OCI-LY1 (cell line): ENCODE data around the gene PPM1B.

Experiments
- H2AFZ ChIP-seq: fragments of 200-600 bp; sonication (generic), shearing (Covaris generic); 2 replicates; pipeline ENCODE4 v1.6.0; 2014; ENCODE audit warnings: antibody characterized with exemption, mild to moderate bottlenecking, low read length
- H3F3A ChIP-seq: fragments of 200-600 bp; sonication (generic), shearing (Covaris generic); 2 replicates; pipeline ENCODE4 v1.6.0; 2014; ENCODE audit warnings: mild to moderate bottlenecking, antibody characterized with exemption, low read length, moderate library complexity; ENCODE audit not compliant: insufficient read depth
- H3K27ac ChIP-seq: fragments of 200-600 bp; sonication (generic); 2 replicates; pipeline ENCODE4 v1.5.1; 2014; ENCODE audit warnings: low read length, mixed run types, mild to moderate bottlenecking, low read depth; ENCODE audit not compliant: poor library complexity, severe bottlenecking
- H3K27me3 ChIP-seq: fragments of 200-600 bp; sonication (generic); 2 replicates; pipeline ENCODE4 v1.6.0; 2014; ENCODE audit warnings: antibody characterized with exemption, mild to moderate bottlenecking, low read length, moderate library complexity; ENCODE audit not compliant: insufficient read depth
- H3K36me3 ChIP-seq: fragments of 200-600 bp; sonication (generic); 2 replicates; pipeline ENCODE4 v1.6.1; 2014; ENCODE audit warnings: mild to moderate bottlenecking, antibody characterized with exemption, low read length, moderate library complexity, mixed read lengths; ENCODE audit not compliant: insufficient read depth
- H3K4me1 ChIP-seq: fragments of 200-600 bp; sonication (generic); 2 replicates; pipeline ENCODE4 v1.5.1; 2014; ENCODE audit warnings: mild to moderate bottlenecking, low read length, moderate library complexity; ENCODE audit not compliant: insufficient read depth, severe bottlenecking
- H3K4me2 ChIP-seq: fragments of 200-600 bp; sonication (generic), shearing (Covaris generic); 2 replicates; pipeline ENCODE4 v1.6.1; 2014; ENCODE audit warnings: low read length
- H3K4me3 ChIP-seq: fragments of 200-600 bp; sonication (generic); 2 replicates; pipeline ENCODE4 v1.5.1; 2014; ENCODE audit warnings: low read length, low read depth, mild to moderate bottlenecking, mixed read lengths; ENCODE audit not compliant: poor library complexity, severe bottlenecking
- H3K79me2 ChIP-seq: fragments of 200-600 bp; shearing (Covaris generic); 2 replicates; pipeline ENCODE4 v1.6.1; 2016; ENCODE audit warnings: mixed run types, low read length, mixed read lengths; ENCODE audit not compliant: insufficient read depth
- H3K9ac ChIP-seq: fragments of 200-600 bp; sonication (generic), shearing (Covaris generic); 2 replicates; pipeline ENCODE4 v1.6.1; 2014; ENCODE audit warnings: mild to moderate bottlenecking, low read length, mixed read lengths
- H3K9me2 ChIP-seq: fragments of 200-600 bp; sonication (generic), shearing (Covaris generic); 2 replicates; pipeline ENCODE4 v1.6.1; 2014; ENCODE audit warnings: low read depth, mild to moderate bottlenecking, low read length, mixed read lengths
- H3K9me3 ChIP-seq: fragments of 200-600 bp; shearing (Covaris generic); 2 replicates; pipeline ENCODE4 v1.6.1; 2014; ENCODE audit warnings: low read length, mixed read lengths
- H4K20me1 ChIP-seq: fragments of 200-600 bp; sonication (generic), shearing (Covaris generic); 2 replicates; pipeline ENCODE4 v1.6.0; 2016; ENCODE audit warnings: mild to moderate bottlenecking, low read length; ENCODE audit not compliant: insufficient read depth
- CTCF ChIP-seq: fragments of 200-600 bp; sonication (generic), shearing (Covaris generic); IDR thresholded peaks from 2 replicates; pipeline ENCODE4 v1.5.1; 2017; ENCODE audit warnings: mild to moderate bottlenecking, antibody characterized with exemption, low read length, moderate library complexity, mixed read lengths
- EZH2 ChIP-seq: fragments of 200-600 bp; sonication (generic), shearing (Covaris generic); IDR thresholded peaks from 2 replicates; pipeline ENCODE4 v1.8.0; 2017; ENCODE audit warnings: borderline replicate concordance, mixed run types, mild to moderate bottlenecking, antibody characterized with exemption, low read length, moderate library complexity, mixed read lengths

PPM1B gene

GRCh38 chr2:44178950-44179349, 10.3 kb downstream of the PPM1B start:
- H3K27ac ChIP-seq = no peak overlapping the region
- TF ChIP-seq EZH2 (no peak), CTCF (no peak)
- no peaks in the 10 kb centered on the region for H3F3A ChIP-seq
- no peaks in the 10 kb centered on the region for H4K20me1 ChIP-seq
- peaks cover 7% of the 10 kb centered on the region for H3K4me1 ChIP-seq
- peaks cover 41% of the 10 kb centered on the region for H3K36me3 ChIP-seq
- no peak overlapping the region for H3K4me2 ChIP-seq
- H3K9me3 ChIP-seq = no peaks in the 10 kb centered on the region
- H2AFZ ChIP-seq = no peak overlapping the region
- H3K9ac ChIP-seq = no peak overlapping the region
- H3K9me2 ChIP-seq = no peaks in the 10 kb centered on the region
- peaks cover 93% of the 10 kb centered on the region for H3K79me2 ChIP-seq
- no peak overlapping the region for H3K4me3 ChIP-seq
- H3K27me3 ChIP-seq = no peaks in the 10 kb centered on the region

DNA sequence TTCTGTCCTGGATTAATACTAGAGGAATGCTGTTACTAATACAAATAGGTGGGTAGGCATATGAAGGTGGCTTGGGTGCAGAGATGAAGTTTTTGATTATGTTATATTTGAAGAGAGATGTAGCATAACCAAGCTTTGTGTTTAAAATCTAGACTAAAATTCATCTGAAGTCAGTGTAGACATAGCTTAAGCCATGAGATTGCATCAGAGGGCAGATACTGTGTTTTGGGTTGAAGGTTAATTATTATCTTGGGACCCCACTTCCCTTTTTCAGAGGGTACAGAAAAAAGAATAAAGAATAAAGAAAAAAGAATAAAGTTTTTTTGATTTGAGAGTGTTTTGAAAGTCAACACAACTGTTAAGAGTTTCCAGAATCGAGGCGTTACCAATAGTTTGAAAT, 13.0 kb downstream of the PPM1B start:
- Histone ChIP-seq H3K27me3 (no peaks in the 10 kb centered on the region), H2AFZ (no peak overlapping the region), H3K79me2 (peaks cover 93% of the 10 kb centered on the region), H3K4me2 (no peak overlapping the region), H3K4me3 (no peak overlapping the region), H3K27ac (no peak overlapping the region), H4K20me1 (no peaks in the 10 kb centered on the region), H3K4me1 (no peaks in the 10 kb centered on the region), H3K9ac (no peak overlapping the region), H3F3A (no peaks in the 10 kb centered on the region), H3K9me2 (no peaks in the 10 kb centered on the region), H3K36me3 (peaks cover 38% of the 10 kb centered on the region), H3K9me3 (no peaks in the 10 kb centered on the region)
- TF ChIP-seq EZH2 (no peak), CTCF (no peak)

GRCh38 chr2:44184106-44184505, 15.4 kb downstream of the PPM1B start:
- Histone ChIP-seq H3K79me2 (peaks cover 90% of the 10 kb centered on the region), H3K9ac (no peak overlapping the region), H4K20me1 (no peaks in the 10 kb centered on the region), H3K4me2 (no peak overlapping the region), H3K27me3 (no peaks in the 10 kb centered on the region), H3K4me3 (no peak overlapping the region), H2AFZ (no peak overlapping the region), H3K9me3 (no peaks in the 10 kb centered on the region), H3K9me2 (no peaks in the 10 kb centered on the region), H3K4me1 (no peaks in the 10 kb centered on the region), H3F3A (no peaks in the 10 kb centered on the region), H3K36me3 (peaks cover 25% of the 10 kb centered on the region; the same call in 1 of the 2 replicates), H3K27ac (no peak overlapping the region)
- TF ChIP-seq CTCF (no peak), EZH2 (no peak)
